Activated CD4-positive, alpha-beta T cell treated with anti-CD3 and anti-CD28 coated beads, Interleukin-2, amount 50 U/mL, for 1 hour (primary cell): ENCODE measurements around the gene IER3IP1.
"Not testable (repeated sequence)": the region's sequence is repeated elsewhere in the genome, so short reads cannot be mapped to it uniquely, and the experiment has no call there.

Experiments used
- DNase-seq: peaks from one replicate; pipeline ENCODE4 v3.0.0-alpha.2; 2020

The IER3IP1 gene

DNA sequence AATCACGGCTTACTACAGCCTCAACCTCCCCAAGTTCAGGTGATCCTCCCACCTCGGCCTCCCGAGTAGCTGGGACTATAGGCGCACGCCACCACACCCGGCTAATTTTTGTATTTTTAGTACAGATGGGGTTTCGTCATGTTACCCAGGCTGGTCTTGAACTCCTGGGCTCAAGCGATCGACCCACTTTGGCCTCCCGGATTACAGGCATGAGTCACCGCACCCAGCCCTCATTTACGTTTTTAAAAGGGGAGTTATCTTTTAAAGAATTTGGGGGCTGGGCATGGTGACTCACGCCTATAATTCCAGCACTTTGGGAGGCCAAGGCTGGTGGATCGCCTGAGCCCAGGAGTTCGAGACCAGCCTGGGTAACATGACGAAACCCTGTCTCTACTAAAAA is 17.8 kb downstream of the IER3IP1 start:
- DNase-seq = not testable (repeated sequence)

DNA sequence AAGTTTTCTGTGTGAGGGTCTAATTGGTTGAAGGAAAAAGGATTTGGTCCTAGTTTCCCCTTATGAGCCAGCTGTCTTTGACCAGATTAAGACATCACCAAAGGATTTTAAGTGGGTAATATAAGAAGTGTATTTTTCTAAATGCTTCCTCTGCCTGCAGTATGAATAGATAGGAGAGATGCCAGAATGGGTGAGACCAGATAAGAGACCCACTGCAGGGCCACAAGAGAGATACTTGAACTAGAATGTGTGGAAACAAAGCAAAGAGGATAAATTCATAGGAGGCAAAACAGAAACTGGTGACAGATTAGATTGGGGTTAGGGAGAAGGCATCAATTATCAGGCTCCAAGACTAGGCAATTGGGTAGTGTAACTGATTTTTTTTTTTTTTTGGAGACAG is 24.7 kb downstream of the IER3IP1 start:
- no peak for DNase-seq

DNA sequence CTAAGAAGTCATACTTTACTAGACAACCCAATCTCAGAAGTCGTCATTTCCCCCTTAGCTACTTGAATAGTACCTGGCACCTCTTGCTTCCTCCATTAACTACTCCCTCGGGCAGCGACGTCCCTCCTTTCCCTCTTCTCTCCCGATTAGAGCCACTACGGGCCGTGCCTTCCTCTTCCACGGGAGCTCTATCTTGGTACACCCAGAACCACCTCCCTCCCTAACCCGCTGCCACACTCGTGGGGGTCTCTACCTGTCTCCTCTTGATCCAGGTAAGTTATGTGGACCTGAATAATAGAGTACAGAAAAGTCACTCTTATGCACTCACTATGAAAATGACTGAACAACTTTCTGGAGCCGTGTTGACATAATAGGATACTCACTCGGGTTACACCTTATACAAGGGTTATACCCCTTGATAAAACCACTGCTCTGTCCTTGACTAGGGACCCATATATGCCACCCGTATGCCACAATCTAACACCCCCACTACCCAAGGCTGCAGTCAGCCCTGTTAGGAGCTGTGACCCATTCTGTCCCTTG is 25.3 kb downstream of the IER3IP1 start:
- no peak for DNase-seq

DNA sequence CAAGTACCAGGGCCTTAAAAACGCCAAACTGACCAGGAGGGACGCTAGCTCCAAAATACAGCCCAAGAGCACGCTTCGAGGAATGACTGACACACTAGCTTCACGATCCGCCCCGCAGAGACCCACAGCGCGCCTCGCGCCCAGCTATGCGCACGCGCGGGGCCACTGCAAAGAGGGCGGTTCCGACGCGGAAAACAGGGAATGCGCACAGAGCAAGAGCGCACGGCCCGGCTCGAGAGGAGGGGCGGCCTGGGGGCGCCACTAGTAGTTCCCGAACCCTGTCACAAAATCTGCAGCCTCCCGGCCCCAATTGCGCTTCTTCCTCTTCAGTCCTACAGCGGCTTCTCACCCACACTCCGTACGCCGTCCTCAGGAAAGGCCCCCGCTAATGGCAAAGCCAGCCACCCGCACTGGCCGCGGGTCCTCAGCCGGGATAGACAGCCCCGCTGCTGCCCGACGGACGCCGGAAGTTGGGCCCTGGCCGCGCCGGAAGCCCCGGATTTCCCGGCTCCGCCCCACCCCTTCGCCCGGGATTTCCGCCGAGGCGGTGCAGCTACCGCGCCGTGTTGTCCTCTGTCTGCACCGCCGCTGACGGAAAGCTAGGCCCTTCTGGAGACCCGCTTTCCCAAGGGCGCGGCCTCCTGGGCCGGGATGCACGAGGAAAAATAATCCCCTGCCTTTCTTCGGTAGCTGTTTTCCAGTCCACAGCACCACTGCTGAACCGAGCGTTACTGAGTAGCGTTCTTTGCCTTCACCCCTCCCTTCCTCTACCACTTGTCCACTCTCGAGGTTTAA is 25.9 kb downstream of the IER3IP1 start, which contains the start of gene HDHD2:
HDHD2 (minus strand) TSS at position 472 of the 795 bp plus-strand sequence. CDS start 14,061 bp downstream, outside the sequence.
- DNase-seq = peak; percentile 66

DNA sequence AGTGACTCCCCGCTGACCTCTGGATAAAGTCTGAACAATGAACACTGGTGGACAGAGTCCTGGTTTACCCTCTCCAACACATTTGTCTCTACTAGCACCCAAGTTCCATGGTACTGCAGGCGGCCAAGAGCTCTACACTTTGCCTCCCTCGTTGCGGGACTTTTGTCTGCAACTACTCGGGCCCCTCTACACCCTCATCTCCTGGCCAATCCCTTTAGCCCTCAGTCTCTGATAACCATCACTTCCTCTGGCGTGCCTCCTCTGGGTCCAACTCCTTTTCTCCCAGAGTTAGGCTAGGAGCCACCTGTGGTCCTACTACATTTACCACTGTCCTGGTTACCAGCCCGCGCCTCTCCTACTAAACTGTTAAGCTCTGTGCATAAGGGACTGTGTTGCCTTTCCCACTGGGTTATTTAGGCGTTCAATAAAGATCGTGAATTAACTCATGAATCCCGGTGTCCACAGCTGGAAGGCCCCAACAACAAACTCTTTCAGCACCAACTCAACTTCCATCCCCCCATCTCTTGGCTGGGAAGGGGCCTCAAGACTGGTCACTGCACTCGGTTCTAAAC is 26.6 kb downstream of the IER3IP1 start:
- no peak for DNase-seq

DNA sequence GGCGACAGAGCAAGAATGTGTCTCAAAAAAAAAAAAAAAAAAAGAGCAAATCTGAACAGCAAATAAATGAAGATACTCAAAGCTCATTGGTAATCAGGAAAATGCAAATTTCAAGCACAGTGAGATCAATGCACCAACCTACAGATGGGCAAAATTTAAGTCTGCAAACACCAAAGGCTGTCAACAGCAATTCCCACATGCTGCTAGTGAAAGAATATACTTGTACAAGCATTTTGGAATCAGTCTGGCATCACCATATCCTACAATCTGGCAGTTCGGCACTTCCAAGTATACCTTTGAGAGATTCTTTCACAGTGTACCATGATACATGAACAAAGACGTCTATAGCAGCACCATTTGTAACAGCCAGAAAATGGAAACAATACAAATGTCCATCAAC is 30.0 kb downstream of the IER3IP1 start:
- DNase-seq = no peak

DNA sequence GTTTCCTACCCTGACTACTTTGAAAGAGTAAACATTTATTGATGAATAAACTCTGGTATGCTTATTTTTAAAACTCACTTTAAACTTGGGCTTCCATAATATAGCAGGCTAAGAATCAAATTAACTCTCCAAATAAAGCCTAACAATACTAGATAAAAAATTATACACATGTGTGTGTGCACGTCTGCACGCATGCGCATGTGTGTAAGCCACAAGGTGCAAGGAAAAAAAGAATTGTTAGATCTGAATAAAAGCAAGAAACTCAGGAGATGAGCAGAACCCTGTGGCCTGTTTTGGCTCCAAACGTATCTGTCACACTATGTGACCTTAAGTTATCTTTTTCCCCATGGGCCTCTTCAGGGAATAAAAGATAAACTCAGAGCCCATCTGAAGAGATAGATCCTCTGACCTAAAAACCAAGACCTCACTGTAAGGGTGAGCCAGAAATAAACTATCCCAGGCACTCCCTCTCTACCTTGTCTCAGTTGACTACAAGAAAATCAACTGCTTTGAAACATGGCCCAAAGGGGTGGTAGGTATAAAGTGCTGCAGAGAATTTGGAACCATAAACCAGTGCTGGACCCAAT is 32.2 kb downstream of the IER3IP1 start:
- no peak for DNase-seq

DNA sequence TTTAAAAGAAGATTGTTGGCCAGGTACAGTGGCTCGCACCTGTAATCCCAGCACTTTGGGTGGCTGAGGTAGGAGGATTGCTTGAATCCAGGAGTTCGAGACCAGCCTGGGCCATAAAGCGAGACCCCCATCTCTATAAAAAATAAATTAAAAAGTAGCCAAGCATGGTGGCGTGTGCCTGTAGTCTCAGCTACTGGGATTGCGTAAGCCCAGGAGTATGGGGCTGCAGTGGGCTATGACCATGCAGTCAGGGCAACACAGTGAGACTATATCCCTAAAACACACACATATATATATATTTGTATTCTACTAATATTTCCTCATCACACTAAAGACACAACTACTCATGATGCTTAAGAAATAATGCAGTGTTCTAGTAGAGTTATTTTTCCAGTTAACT is 33.0 kb downstream of the IER3IP1 start:
- no peak for DNase-seq

DNA sequence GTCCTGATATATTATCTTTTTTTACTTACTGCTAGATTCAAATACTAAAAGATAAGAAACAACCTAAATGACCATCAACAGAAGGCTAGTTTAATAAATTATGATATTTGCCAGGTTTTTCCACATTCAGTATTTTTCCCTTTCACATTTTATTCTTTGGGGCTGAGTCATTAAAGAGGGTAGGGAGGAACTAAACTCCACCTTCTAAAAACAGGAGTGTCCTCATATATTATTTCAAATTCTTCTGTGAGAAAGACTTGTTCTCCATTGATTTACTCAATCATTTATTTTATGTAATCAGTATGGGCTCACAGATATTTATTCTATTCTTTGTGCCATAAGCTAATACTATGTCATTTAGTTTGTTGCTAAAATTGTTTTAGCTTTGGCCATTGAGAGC is 34.9 kb downstream of the IER3IP1 start:
- no peak for DNase-seq

DNA sequence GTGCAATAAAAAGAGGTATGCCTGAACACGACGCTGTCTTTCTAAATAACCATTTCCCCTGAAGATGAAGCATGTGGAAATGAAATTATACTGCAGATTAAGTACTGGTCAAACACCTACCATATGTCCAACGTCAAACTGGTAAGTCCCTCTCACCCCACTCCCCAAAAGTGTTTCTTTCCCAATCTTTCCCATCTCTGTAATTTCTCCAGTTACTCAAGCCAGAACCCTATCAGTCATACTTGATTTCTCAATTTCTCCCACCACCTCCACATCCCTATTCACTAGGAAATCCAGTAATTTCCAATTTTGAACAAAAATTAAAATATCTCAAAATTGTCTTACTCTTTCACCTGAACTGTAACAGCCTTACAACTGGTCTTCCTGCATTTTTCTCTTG is 55.0 kb downstream of the IER3IP1 start:
- no peak for DNase-seq

DNA sequence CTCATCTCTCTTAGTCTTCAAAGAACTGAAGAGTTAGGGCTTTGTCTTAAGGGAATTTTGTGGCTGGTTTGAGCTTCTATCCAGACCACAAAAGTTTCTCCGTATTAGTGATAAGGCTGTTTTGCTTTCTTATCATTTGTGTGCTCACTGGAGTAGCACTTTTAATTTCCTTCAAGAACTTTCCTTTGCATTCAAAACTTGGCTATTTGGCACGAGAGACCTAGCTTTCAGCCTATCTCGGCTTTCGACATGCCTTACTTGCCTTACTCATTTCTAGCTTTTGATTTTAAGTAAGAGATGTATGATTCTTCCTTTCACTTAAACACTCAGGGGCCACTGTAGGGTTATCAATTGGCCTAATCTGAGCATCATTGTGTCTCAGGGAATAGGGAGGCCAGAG is 55.7 kb downstream of the IER3IP1 start:
- DNase-seq = no peak

DNA sequence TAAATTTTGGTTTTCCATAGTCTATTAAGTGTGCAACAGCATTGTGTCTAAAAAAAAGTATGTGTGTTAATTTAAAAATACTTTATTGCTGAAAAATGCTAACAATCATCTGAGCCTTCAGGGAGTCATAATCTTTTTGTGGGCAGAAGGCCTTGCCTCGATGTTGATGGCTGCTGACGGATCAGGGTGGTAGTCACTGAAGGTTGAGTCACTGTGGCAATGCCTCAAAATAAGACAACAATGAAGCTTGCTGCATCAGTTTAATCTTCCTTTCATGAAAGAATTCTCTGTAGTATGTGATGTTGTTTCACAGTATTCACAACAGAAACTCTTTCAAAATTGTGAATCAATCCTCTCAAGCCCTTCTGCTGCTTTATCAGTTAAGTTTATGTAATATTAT is 57.2 kb downstream of the IER3IP1 start:
- no peak for DNase-seq

DNA sequence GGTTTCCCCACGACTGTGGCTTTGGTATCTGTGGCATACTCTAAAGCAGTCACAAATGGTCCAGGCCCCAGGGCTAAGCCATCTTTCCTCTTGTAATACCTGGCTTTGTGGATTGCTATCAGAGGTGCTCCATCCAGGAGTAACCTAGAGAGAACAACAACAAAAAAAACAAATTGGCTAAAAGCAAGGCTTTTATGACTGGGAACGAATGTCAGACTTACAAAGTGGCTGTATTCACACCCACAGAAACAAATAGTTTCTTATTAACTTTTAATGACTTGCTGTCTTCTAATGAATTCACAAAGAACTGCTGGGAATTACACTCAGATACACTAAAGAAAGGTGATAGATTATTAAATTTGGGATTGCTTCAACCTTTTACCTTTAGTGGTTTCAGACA is 61.0 kb downstream of the IER3IP1 start:
- DNase-seq = no peak

DNA sequence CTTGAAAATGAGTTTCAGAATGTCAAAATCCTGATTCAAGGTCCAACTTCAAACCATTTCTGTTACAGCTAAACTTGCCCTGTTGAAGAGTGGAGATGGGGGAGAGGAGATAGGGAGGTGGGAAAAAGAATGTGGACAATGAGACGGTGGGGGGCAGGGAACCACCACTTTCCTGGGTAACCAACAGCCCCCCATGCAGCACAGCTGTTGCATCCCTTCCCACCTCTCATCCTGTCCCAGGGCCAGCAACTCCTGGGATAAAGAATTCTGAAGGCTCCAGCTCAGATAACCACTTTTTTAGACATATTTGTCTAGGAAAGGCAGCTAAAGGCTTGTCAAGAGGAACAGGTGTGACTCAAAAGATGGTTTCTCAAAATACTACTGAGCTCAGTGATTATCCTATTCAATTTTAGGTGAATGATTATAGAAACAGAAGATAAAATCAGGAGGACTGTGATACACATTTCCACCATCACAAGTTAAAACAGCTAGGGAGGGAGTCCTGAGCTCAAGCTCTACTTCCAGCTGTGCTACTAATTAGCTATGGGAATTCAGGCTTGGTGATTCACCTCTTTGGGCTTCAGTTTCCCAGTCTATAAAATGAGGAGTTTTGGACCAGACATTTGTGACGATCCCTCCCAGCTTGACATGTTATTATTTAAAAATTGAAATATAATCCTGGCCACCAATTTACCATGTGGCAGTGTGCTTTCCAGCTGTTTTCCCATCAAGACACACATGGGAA is 62.2 kb downstream of the IER3IP1 start:
- no peak for DNase-seq

DNA sequence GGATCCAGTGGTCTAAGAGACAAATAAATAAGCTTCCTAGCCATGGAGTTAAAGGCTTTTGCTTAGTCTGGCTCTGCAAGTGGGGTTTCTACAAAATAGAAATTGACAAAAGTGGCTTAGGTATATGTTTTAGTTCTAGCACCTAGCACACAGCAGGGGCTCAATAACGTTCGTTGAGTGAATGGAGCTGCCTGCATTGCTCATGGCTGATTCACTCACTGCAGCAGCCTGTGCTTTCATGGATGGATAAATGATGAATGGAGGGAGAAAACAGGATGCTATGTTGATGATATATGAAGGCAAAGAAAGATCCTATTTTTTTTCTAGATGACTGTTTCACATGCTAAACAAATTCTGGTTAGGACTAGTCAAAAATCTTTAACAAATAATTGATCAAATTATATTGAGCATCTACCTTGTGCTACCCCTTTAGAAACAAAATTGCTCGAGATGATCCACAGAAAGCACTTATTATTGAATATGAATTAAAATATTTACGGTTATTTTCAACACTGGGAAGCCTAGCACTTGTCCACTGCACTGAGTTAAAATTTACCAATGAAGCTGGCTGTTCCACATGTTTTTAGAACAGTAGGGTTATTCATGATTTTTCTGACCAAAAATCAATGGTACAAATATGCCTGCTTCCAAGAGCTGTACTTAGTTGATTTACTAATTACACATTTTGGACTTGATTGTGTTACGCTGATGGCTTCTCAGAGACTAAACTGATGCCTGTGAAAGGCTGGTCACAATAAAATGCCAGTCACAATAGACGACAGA is 65.5 kb downstream of the IER3IP1 start:
- DNase-seq = no peak

DNA sequence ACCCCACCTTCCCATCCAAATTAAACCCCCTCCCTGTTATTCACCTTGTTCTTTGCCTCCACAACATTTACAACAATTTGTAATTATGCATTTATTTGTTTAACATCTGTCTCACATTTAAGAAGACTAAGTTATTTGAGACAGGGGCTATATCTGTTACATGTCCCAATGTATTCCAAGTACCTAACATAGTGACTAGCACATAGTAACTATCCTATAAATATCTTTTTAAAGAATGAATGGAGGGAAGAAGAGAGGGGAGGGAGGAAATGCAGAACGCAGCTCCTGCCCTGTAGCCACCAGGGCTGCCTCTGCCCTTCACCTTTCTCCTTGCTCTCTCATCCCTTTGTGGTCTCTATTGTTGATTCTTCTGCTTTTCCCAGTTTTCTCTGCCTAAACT is 66.4 kb downstream of the IER3IP1 start:
- DNase-seq = no peak

DNA sequence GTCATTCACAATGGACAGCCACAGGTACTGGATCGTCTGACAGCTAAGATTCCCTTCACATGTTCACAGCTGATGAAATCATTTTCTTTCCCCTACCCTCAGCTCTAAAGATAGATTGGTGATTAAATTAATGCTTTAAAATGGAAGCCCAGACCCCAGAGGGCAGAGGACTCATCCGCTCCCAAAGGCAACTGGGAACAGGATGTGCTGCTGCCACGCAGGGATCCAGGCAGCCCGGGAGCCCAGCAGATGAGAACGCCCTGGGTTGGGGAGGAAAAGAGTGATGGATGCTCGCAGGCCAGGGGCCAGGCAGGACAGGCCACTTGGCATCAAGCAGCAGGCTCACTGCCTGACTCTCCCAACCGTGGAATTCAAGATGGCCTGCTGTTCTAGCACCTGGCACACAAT is 67.2 kb downstream of the IER3IP1 start:
- DNase-seq = no peak

DNA sequence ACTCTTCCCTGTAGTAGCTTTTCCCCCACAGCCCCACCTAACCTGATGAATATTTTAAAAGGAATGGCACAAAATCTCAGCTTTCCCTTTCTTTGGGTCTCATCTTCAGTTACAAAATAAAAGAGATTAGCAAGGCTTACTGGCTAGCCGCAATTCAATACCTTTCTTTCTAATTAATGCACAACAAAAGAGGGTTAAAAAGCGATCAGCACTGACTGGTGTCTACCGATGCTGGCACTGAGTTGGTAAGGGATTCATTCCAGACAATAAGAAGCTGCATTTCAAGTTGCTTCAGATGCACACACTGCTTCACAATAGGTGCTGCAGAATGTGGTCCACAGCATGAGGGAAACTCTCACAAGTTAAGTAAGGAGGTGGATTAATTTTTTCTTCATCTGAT is 67.8 kb downstream of the IER3IP1 start:
- no peak for DNase-seq
